Neuronal stem cell (in vitro differentiated cells): Measurements from ENCODE around the gene STARD13.

ENCODE experiments used
- DNase-seq: peaks from one replicate; pipeline ENCODE4 v3.0.0-alpha.2; 2013; ENCODE audit warnings: low spot score
- H2AFZ ChIP-seq: one replicate; pipeline ENCODE4 v1.6.1; 2013; ENCODE audit warnings: mild to moderate bottlenecking, low read length, inconsistent platforms
- H2AK5ac ChIP-seq: 2 replicates; pipeline ENCODE4 v1.6.1; 2013; ENCODE audit warnings: low read depth, mild to moderate bottlenecking, inconsistent platforms, low read length, moderate library complexity, mixed read lengths
- H2BK120ac ChIP-seq: 2 replicates; pipeline ENCODE4 v1.6.1; 2013; ENCODE audit warnings: low read depth, mild to moderate bottlenecking, inconsistent platforms, low read length, moderate library complexity, mixed read lengths
- H2BK12ac ChIP-seq: one replicate; pipeline ENCODE4 v1.6.1; 2013; ENCODE audit warnings: low read length, inconsistent platforms
- H2BK15ac ChIP-seq: 2 replicates; pipeline ENCODE4 v1.6.1; 2013; ENCODE audit warnings: mild to moderate bottlenecking, low read length, inconsistent platforms, mixed read lengths
- H2BK5ac ChIP-seq: one replicate; pipeline ENCODE4 v1.6.1; 2013; ENCODE audit warnings: inconsistent platforms, mild to moderate bottlenecking, low read length, moderate library complexity
- H3K14ac ChIP-seq: one replicate; pipeline ENCODE4 v1.6.1; 2013; ENCODE audit warnings: low read length, inconsistent platforms
- H3K18ac ChIP-seq: 2 replicates; pipeline ENCODE4 v1.6.1; 2013; ENCODE audit warnings: low read length, inconsistent platforms
- H3K23ac ChIP-seq: 2 replicates; pipeline ENCODE4 v1.6.1; 2013; ENCODE audit warnings: low read depth, mild to moderate bottlenecking, mixed read lengths, low read length, inconsistent platforms; ENCODE audit not compliant: poor library complexity
- H3K27ac ChIP-seq: replicated peaks from 3 replicates; pipeline ENCODE4 v1.5.1; 2013; ENCODE audit warnings: low read length, inconsistent platforms
- H3K27me3 ChIP-seq, 3 experiments: 2 replicates each; pipeline ENCODE4 v1.6.1; 2013; ENCODE audit warnings: low read length in 3 of 3, mild to moderate bottlenecking in 2 of 3, inconsistent platforms in 1 of 3, low read depth in 1 of 3, mixed read lengths in 1 of 3, moderate library complexity in 1 of 3; ENCODE audit not compliant: control insufficient read depth in 3 of 3, insufficient read depth in 3 of 3
- H3K36me3 ChIP-seq, 2 donors: replicated peaks in 1 of 2; 2 replicates each; pipeline ENCODE4 v1.6.1; 2013; ENCODE audit warnings: low read length in 2 of 2; ENCODE audit not compliant: control insufficient read depth in 2 of 2, insufficient read depth in 2 of 2
- H3K4ac ChIP-seq: 2 replicates; pipeline ENCODE4 v1.6.1; 2013; ENCODE audit warnings: inconsistent platforms, mild to moderate bottlenecking, low read length, moderate library complexity
- H3K4me1 ChIP-seq, 2 donors: 1 replicate in 1 of 2; 2 replicates in 1 of 2; pipeline ENCODE4 v1.6.1; 2013; ENCODE audit warnings: low read length in 2 of 2, low read depth in 1 of 2; ENCODE audit not compliant: control insufficient read depth in 2 of 2, insufficient read depth in 1 of 2
- H3K4me2 ChIP-seq: one replicate; pipeline ENCODE4 v1.6.1; 2013; ENCODE audit warnings: mild to moderate bottlenecking, low read length, inconsistent platforms; ENCODE audit not compliant: insufficient read depth, poor library complexity, severe bottlenecking
- H3K4me3 ChIP-seq, 2 donors: 2 replicates each; pipeline ENCODE4 v1.5.1; 2013; ENCODE audit warnings: low read length in 2 of 2, mild to moderate bottlenecking in 2 of 2, inconsistent platforms in 1 of 2, moderate library complexity in 1 of 2
- H3K79me1 ChIP-seq: one replicate; pipeline ENCODE4 v1.6.1; 2013; ENCODE audit warnings: low read depth, mild to moderate bottlenecking, inconsistent platforms, low read length, moderate library complexity
- H3K9ac ChIP-seq: one replicate; pipeline ENCODE4 v1.6.1; 2013; ENCODE audit warnings: mild to moderate bottlenecking, low read depth, low read length, inconsistent platforms; ENCODE audit not compliant: poor library complexity
- H3K9me3 ChIP-seq, 2 donors: replicated peaks in 1 of 2; 2 replicates each; pipeline versions ENCODE3 to v1.6.1; 2013; ENCODE audit warnings: low read length in 2 of 2, mild to moderate bottlenecking in 2 of 2, inconsistent platforms in 1 of 2, low read depth in 1 of 2, mixed read lengths in 1 of 2, moderate library complexity in 1 of 2; ENCODE audit not compliant: control insufficient read depth in 2 of 2, insufficient read depth in 1 of 2
- H4K8ac ChIP-seq: one replicate; pipeline ENCODE4 v1.6.1; 2013; ENCODE audit warnings: low read depth, mild to moderate bottlenecking, inconsistent platforms, low read length, moderate library complexity
- H4K91ac ChIP-seq: one replicate; pipeline ENCODE4 v1.6.1; 2013; ENCODE audit warnings: low read length, low read depth, mild to moderate bottlenecking, inconsistent platforms; ENCODE audit not compliant: poor library complexity
- WGBS, 2 donors: extraction: QIAGEN DNeasy Blood & Tissue Kit; methylation state at CpG; one replicate each; pipeline ENCODE4 v1.1.7; 2013; ENCODE audit warnings: missing lambda C conversion rate in 2 of 2, mixed read lengths in 1 of 2; ENCODE audit not compliant: insufficient read length in 2 of 2, insufficient replicate concordance in 1 of 2; ENCODE audit errors: extremely low coverage in 2 of 2; 5-methylcytosine and 5-hydroxymethylcytosine counted together

STARD13 gene

DNA sequence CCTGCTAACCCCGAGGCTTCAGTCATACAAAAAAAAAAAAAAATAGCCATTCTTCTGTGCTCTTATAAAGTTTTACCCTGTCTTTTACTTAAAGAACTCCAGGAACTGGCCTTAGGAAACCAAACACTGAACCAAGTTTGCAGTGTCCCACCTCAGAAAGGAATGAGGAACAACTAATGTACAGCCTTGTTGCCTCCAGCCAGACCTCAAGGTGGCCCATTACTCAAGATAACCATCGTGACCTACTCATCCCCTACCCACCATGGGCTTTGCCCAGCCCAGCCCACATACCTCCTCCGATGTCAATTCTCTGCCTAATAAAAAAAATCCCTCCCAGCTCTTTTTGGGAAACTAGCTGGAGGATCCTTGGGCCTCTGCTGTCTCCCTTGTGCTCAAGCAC lies 133.2 kb downstream of the STARD13 start:
- Histone ChIP-seq H3K4ac (no peak overlapping the region), H3K23ac (no peak overlapping the region), H3K18ac (no peak overlapping the region), H3K9ac (no peak overlapping the region), H2BK12ac (no peak overlapping the region), H4K8ac (no peak overlapping the region), H2AK5ac (no peak overlapping the region), H3K14ac (no peak overlapping the region), H4K91ac (no peak overlapping the region), H2BK15ac (no peak overlapping the region), H3K27ac (no peak overlapping the region), H3K4me1 (peaks cover 0 to 2% of the 10 kb centered on the region in 2 donors), H2BK5ac (no peak overlapping the region), H2BK120ac (no peak overlapping the region), H3K27me3 (no peaks in the 10 kb centered on the region), H3K36me3 (no peaks in the 10 kb centered on the region), H3K4me2 (no peak overlapping the region), H3K79me1 (no peaks in the 10 kb centered on the region), H2AFZ (no peak overlapping the region), H3K9me3 (no peaks in the 10 kb centered on the region), H3K4me3 (no peak overlapping the region)
- DNase-seq: no peak
- WGBS, 2 donors: no CpG with 5 or more reads among the region's 3 CpGs

DNA sequence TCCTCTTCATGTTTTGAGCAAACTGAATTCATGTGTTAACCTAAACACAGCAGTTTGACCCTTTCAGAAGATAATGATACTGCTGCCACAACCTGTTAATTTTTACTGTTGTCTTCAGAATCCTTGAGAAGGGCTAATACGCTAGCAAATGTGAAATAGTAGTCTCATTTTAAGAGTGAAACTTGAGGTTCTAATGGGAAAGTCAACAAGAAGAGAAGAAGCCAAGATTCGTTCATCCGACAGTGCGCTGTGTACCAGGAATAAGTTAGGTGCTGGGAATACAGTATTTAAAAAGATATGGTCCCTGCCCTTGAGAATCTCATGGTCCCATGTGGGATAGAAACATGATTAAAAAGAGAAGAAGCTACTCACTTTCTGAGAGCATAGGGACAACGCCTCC lies 134.9 kb downstream of the STARD13 start:
- Histone ChIP-seq H3K9ac (no peak overlapping the region), H2BK5ac (no peak overlapping the region), H2AFZ (no peak overlapping the region), H4K91ac (no peak overlapping the region), H3K36me3 (no peaks in the 10 kb centered on the region), H2AK5ac (no peak overlapping the region), H3K4ac (no peak overlapping the region), H4K8ac (no peak overlapping the region), H3K9me3 (no peaks in the 10 kb centered on the region), H3K79me1 (no peaks in the 10 kb centered on the region), H3K18ac (no peak overlapping the region), H3K4me1 (peaks cover 0 to 2% of the 10 kb centered on the region in 2 donors), H3K27ac (no peak overlapping the region), H3K23ac (no peak overlapping the region), H2BK12ac (no peak overlapping the region), H2BK120ac (no peak overlapping the region), H3K4me2 (no peak overlapping the region), H3K27me3 (no peaks in the 10 kb centered on the region), H3K4me3 (no peak overlapping the region), H2BK15ac (no peak overlapping the region), H3K14ac (no peak overlapping the region)
- no CpG with 5 or more reads among the region's 5 CpGs for WGBS, 2 donors
- no peak for DNase-seq

- H3K4me2 ChIP-seq: no peak overlapping the region
- H3K9me3 ChIP-seq: no peaks in the 10 kb centered on the region
- no peak overlapping the region for H2BK12ac ChIP-seq
- DNase-seq: no peak
- peaks cover 0 to 2% of the 10 kb centered on the region in 2 donors for H3K4me1 ChIP-seq
- H3K36me3 ChIP-seq: no peaks in the 10 kb centered on the region
- H2BK120ac ChIP-seq: no peak overlapping the region
- WGBS, 2 donors: no CpG with 5 or more reads among the region's 1 CpG
- H3K27ac ChIP-seq: no peak overlapping the region
- H3K79me1 ChIP-seq: no peaks in the 10 kb centered on the region
- H3K14ac ChIP-seq: no peak overlapping the region
- H2BK5ac ChIP-seq: no peak overlapping the region
- H3K18ac ChIP-seq: no peak overlapping the region
- H4K91ac ChIP-seq: no peak overlapping the region
- H3K4ac ChIP-seq: no peak overlapping the region
- H2AFZ ChIP-seq: no peak overlapping the region
- H3K23ac ChIP-seq: no peak overlapping the region
- H4K8ac ChIP-seq: no peak overlapping the region
- H3K27me3 ChIP-seq: no peaks in the 10 kb centered on the region
- H3K9ac ChIP-seq: no peak overlapping the region
- no peak overlapping the region for H2BK15ac ChIP-seq
- H3K4me3 ChIP-seq: no peak overlapping the region
- H2AK5ac ChIP-seq: no peak overlapping the region
Observed at GRCh38 chr13:33150126-33150525, 135.4 kb downstream of the STARD13 start.

DNA sequence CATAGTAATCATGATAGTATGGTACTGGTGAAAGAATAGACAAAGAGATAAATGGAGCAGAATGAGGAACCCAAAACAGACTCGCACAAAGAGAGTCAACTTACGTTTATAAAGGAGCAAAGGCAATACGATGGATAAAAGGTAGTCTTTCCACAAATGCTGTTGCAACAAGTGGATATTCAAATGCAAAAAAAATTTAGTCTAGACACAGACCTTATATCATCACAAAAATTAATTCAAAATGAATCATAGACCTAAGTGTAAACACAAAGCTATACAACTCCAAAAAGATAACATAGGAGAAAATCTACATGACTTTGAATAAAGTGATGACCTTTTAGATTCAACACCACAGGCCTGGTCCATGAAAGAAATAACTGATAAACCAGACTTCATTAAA lies 137.7 kb downstream of the STARD13 start:
- no CpG with 5 or more reads among the region's 3 CpGs for WGBS, 2 donors
- Histone ChIP-seq H4K8ac (no peak overlapping the region), H2AFZ (no peak overlapping the region), H2BK5ac (no peak overlapping the region), H3K4me1 (no peaks in the 10 kb centered on the region), H2AK5ac (no peak overlapping the region), H3K4me2 (no peak overlapping the region), H2BK120ac (no peak overlapping the region), H3K9me3 (no peaks in the 10 kb centered on the region), H3K4me3 (no peak overlapping the region), H3K27ac (no peak overlapping the region), H2BK12ac (no peak overlapping the region), H3K27me3 (no peaks in the 10 kb centered on the region), H3K18ac (no peak overlapping the region), H3K79me1 (no peaks in the 10 kb centered on the region), H3K23ac (no peak overlapping the region), H4K91ac (no peak overlapping the region), H3K9ac (no peak overlapping the region), H3K36me3 (no peaks in the 10 kb centered on the region), H3K4ac (no peak overlapping the region), H3K14ac (no peak overlapping the region), H2BK15ac (no peak overlapping the region)
- DNase-seq: no peak
